SJCRH30 (cell line): ENCODE results near the gene KRTAP10-8. TPM values are rescaled to one million over a fixed set of nuclear protein-coding genes. Genes with fewer than 3 reads are reported as not detected.
"Not testable (repeated sequence)": the region's sequence is repeated elsewhere in the genome, so short reads cannot be mapped to it uniquely, and the experiment has no call there.

Experiments used
- DNase-seq, 2 experiments: peaks; one replicate each; pipeline ENCODE4 v3.0.0-alpha.2; 2015 to 2020
- H3K27ac ChIP-seq: fragments of 250-450 bp; sonication (Bioruptor Pico); 2 replicates; pipeline ENCODE4 v1.5.1; 2020; ENCODE audit warnings: mild to moderate bottlenecking, moderate library complexity
- H3K27me3 ChIP-seq: fragments of 250-450 bp; sonication (Bioruptor Pico); 2 replicates; pipeline ENCODE4 v1.5.1; 2020; ENCODE audit warnings: mild to moderate bottlenecking, moderate library complexity
- H3K36me3 ChIP-seq: fragments of 250-450 bp; sonication (Bioruptor Pico); 2 replicates; pipeline ENCODE4 v1.5.1; 2020; ENCODE audit warnings: mild to moderate bottlenecking, moderate library complexity
- H3K4me1 ChIP-seq: fragments of 250-450 bp; sonication (Bioruptor Pico); 2 replicates; pipeline ENCODE4 v1.5.1; 2020; ENCODE audit warnings: mild to moderate bottlenecking, moderate library complexity
- H3K4me3 ChIP-seq: fragments of 250-450 bp; sonication (Bioruptor Pico); 2 replicates; pipeline ENCODE4 v1.5.1; 2020; ENCODE audit warnings: mild to moderate bottlenecking, moderate library complexity
- H3K9me3 ChIP-seq: fragments of 250-450 bp; sonication (Bioruptor Pico); replicated peaks from 2 replicates; pipeline ENCODE4 v1.5.1; 2020; ENCODE audit warnings: mild to moderate bottlenecking, moderate library complexity
- total RNA-seq: library from RNA; depleted of rRNA; stranded (reverse); fragments of >200 nt; shearing (Covaris generic); gene quantifications from 2 replicates; pipeline ENCODE4 v1.2.3, GENCODE V29; 2014

The KRTAP10-8 gene
- total RNA-seq, 1 experiment from 2014 or later = not detected

GRCh38 chr21:44601091-44601490 is 10.8 kb upstream of the KRTAP10-8 start:
- not testable (repeated sequence) for H3K36me3 ChIP-seq, DNase-seq, H3K9me3 ChIP-seq, H3K27ac ChIP-seq, H3K27me3 ChIP-seq, H3K4me3 ChIP-seq, H3K4me1 ChIP-seq

- Histone ChIP-seq H3K27me3 (no peaks in the 10 kb centered on the region), H3K4me3 (no peak overlapping the region), H3K27ac (no peak overlapping the region), H3K4me1 (no peaks in the 10 kb centered on the region), H3K9me3 (no peaks in the 10 kb centered on the region), H3K36me3 (no peaks in the 10 kb centered on the region)
- DNase-seq = no peak
Observed at GRCh38 chr21:44601596-44602462, 10.1 kb upstream of the KRTAP10-8 start.

DNA sequence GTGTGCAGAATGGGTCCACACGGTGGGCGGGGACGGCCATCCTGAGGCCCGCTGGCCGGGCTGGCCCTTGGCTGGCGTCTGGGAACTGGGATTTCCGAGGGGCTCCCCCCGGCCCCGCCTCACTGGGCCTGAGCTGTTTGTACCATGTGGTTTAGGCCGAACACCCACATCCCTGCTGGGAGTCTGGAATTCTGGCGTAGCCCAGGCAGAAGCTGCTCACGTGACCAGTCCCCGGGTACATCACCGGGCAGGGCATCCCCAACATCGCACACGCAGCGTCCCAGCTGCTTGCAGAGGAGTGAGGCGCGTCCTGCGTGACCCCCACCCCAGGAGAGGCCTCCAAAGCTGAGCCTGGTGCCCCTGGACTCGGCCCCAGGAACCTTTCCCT is 9.4 kb upstream of the KRTAP10-8 start:
- Histone ChIP-seq H3K36me3 (no peaks in the 10 kb centered on the region), H3K9me3 (no peaks in the 10 kb centered on the region), H3K27ac (no peak overlapping the region), H3K4me1 (no peaks in the 10 kb centered on the region), H3K27me3 (no peaks in the 10 kb centered on the region), H3K4me3 (no peak overlapping the region)
- DNase-seq = no peak

- DNase-seq = no peak
- Histone ChIP-seq H3K27me3 (no peaks in the 10 kb centered on the region), H3K27ac (no peak overlapping the region), H3K4me3 (no peak overlapping the region), H3K36me3 (no peaks in the 10 kb centered on the region), H3K4me1 (no peaks in the 10 kb centered on the region), H3K9me3 (no peaks in the 10 kb centered on the region)
Observed at GRCh38 chr21:44603109-44603875, 8.6 kb upstream of the KRTAP10-8 start.

DNA sequence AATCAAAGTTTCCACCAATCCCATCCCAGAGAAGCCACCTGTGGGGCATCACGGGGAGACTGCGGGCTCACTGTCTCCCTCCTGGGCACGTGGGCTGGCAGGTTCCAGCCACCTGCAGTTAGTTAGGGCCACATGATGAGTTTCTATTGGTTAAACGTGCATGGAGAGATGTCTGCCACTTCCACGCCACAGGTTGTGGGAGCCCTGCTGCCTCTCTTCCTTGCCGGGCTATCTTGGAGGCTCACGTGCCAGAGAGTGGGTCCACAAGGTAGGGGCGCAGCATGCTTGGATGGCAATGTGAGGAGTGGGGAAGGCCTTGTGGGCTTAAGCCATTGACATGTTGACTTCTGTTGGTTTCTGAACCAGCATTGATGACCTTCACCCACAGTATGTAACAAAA is 8.0 kb upstream of the KRTAP10-8 start:
- DNase-seq = no peak
- H3K36me3 ChIP-seq = no peaks in the 10 kb centered on the region
- H3K4me1 ChIP-seq = no peaks in the 10 kb centered on the region
- H3K27ac ChIP-seq = no peak overlapping the region
- H3K27me3 ChIP-seq = no peaks in the 10 kb centered on the region
- H3K4me3 ChIP-seq = no peak overlapping the region
- H3K9me3 ChIP-seq = no peaks in the 10 kb centered on the region

GRCh38 chr21:44606495-44606894 is 5.4 kb upstream of the KRTAP10-8 start:
- H3K36me3 ChIP-seq = no peaks in the 10 kb centered on the region
- no peak overlapping the region for H3K4me3 ChIP-seq
- H3K4me1 ChIP-seq = no peaks in the 10 kb centered on the region
- no peaks in the 10 kb centered on the region for H3K27me3 ChIP-seq
- no peak overlapping the region for H3K27ac ChIP-seq
- DNase-seq = no peak
- H3K9me3 ChIP-seq = no peaks in the 10 kb centered on the region; the same call in 1 of the 2 replicates

DNA sequence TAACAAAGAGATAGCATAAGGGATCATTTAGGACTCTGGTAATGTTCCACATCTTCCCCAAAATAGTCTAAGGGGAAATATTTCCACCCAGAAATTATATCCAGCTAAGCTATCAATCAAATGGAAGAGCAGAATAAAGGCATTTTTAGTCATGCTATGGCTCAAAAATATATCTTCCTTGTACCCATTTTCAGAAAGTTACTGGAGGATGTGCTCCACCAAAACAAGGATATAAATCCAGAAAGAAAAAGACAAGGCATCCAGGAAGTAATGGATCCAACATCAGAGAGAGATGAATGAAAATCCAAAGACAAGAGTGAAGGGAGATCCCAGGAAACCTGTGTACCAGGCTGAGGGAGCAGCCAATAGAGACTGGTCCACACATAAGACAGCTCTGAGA is 2.7 kb upstream of the KRTAP10-8 start:
- no peak overlapping the region for H3K27ac ChIP-seq
- no peaks in the 10 kb centered on the region for H3K4me1 ChIP-seq
- no peaks in the 10 kb centered on the region for H3K27me3 ChIP-seq
- no peak overlapping the region for H3K4me3 ChIP-seq
- DNase-seq = no peak
- no peaks in the 10 kb centered on the region; the same call in 1 of the 2 replicates for H3K9me3 ChIP-seq
- H3K36me3 ChIP-seq = no peaks in the 10 kb centered on the region

- H3K9me3 ChIP-seq, H3K4me3 ChIP-seq, H3K36me3 ChIP-seq, DNase-seq, H3K27me3 ChIP-seq, H3K27ac ChIP-seq, H3K4me1 ChIP-seq: not testable (repeated sequence)
Observed at GRCh38 chr21:44610157-44610843, 1.6 kb upstream of the KRTAP10-8 start.

DNA sequence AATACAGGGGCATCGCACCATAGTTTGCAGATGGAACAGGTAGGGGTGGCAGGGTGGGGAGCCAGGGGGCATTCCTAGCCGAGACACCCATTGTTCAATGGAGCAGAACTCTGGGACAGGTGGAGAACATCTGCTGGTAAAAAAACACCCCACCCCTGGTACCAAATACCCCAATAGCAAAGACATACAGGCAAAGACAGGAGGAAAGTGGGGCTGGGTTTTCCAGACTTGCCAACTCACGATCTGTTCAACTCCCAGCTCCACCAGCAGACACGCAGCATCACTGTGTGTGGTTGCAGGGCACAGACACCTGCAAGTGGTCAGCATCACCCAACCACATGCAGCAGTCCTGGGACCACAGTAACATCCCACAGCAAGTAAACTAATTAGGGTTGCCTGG is 328 bp upstream of the KRTAP10-8 start:
- Histone ChIP-seq H3K9me3 (no peaks in the 10 kb centered on the region; the same call in 1 of the 2 replicates), H3K4me1 (no peaks in the 10 kb centered on the region), H3K4me3 (no peak overlapping the region), H3K27me3 (no peaks in the 10 kb centered on the region), H3K36me3 (no peaks in the 10 kb centered on the region), H3K27ac (no peak overlapping the region)
- no peak for DNase-seq

- Histone ChIP-seq H3K27me3 (no peaks in the 10 kb centered on the region), H3K9me3 (no peaks in the 10 kb centered on the region; the same call in 1 of the 2 replicates), H3K4me1 (no peaks in the 10 kb centered on the region), H3K4me3 (no peak overlapping the region), H3K27ac (no peak overlapping the region), H3K36me3 (no peaks in the 10 kb centered on the region)
- no peak for DNase-seq
Observed at GRCh38 chr21:44612669-44613229, 870 bp downstream of the KRTAP10-8 start.

GRCh38 chr21:44613386-44614155 is 1.7 kb downstream of the KRTAP10-8 start:
- Histone ChIP-seq H3K4me1 (no peaks in the 10 kb centered on the region), H3K4me3 (no peak overlapping the region), H3K27me3 (no peaks in the 10 kb centered on the region), H3K36me3 (no peaks in the 10 kb centered on the region), H3K27ac (no peak overlapping the region), H3K9me3 (no peaks in the 10 kb centered on the region; the same call in 1 of the 2 replicates)
- no peak for DNase-seq

DNA sequence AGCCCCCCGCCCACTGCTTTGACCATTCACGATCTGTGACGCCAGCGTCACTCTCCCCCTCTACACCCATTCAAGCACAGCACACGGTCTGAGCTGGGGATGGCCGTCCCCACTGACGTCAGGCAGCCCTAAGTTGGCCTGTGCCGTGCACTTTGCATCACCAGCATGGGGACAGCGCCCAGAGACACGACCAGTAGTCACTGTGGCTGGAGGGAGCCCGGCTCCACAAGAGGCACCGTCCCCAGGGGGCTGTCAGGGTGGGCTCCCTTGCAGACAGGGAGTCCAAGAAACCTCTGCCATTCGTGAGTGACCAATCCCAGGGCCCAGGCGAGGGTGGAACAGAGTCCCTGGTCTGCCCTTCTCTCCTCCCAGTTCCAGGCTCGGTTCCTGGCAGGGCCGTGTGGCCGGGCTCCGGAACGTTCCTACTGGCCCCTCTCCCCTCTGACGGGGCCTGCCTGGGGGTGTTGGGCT is 2.3 kb downstream of the KRTAP10-8 start:
- no peak for DNase-seq
- H3K36me3 ChIP-seq = no peaks in the 10 kb centered on the region
- H3K4me1 ChIP-seq = no peaks in the 10 kb centered on the region
- no peaks in the 10 kb centered on the region; the same call in 1 of the 2 replicates for H3K9me3 ChIP-seq
- H3K27me3 ChIP-seq = no peaks in the 10 kb centered on the region
- no peak overlapping the region for H3K27ac ChIP-seq
- H3K4me3 ChIP-seq = no peak overlapping the region

DNA sequence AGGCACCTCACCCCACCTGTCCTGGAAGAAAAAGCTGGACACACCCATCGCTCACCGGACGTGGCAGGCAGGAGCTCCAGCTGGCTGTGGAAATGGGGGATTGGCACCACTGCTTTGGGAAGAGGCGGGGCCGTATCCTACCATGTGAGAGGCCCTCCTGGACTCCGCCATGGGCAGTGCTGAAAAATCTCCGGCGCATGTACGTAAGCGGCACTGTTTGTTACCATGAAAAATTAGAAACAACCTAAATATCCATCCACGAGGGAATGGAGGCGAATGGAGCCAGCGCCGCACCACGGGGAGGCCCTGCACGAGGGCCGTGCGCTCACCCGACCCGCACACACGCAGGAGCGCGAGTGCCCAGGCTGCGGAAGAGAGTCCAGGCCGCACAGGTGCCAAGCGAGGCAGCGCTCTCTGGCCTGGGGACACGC is 3.1 kb downstream of the KRTAP10-8 start:
- Histone ChIP-seq H3K36me3 (no peaks in the 10 kb centered on the region), H3K4me3 (no peak overlapping the region), H3K27me3 (no peaks in the 10 kb centered on the region), H3K27ac (no peak overlapping the region), H3K4me1 (no peaks in the 10 kb centered on the region), H3K9me3 (peaks cover 6% of the 10 kb centered on the region; the same call in 1 of the 2 replicates)
- no peak for DNase-seq

- Histone ChIP-seq H3K36me3 (no peaks in the 10 kb centered on the region), H3K27me3 (no peaks in the 10 kb centered on the region), H3K27ac (no peak overlapping the region), H3K4me1 (no peaks in the 10 kb centered on the region), H3K9me3 (peaks cover 9% of the 10 kb centered on the region; the same call in 1 of the 2 replicates), H3K4me3 (no peak overlapping the region)
- DNase-seq = no peak
Observed at GRCh38 chr21:44615466-44615865, 3.6 kb downstream of the KRTAP10-8 start.
